H1 (cell line): ENCODE results near the gene VSIG2. TPM values are rescaled to one million over a fixed set of nuclear protein-coding genes. Genes with fewer than 3 reads are reported as not detected.

Source experiments
- polyA plus RNA-seq, 7 experiments: library from polyadenylated mRNA; depleted of rRNA in 3 of 7; stranded (reverse) in 5 of 7; unstranded in 2 of 7; fragments of >200 nt in 5 of 7; fragments of 200-250 nt in 2 of 7; gene quantifications; 1 replicate in 5 of 7; 2 replicates in 1 of 7; 4 replicates in 1 of 7; pipeline versions ENCODE4 v1.2.1 to v1.2.3, GENCODE V29; 2011 to 2013; ENCODE audit warnings: missing spikeins in 2 of 7, mixed read lengths in 2 of 7
- total RNA-seq: library from RNA; stranded (reverse); fragmentation: NEBNext Ultra II Directional; extraction: Animal tissue kit (Norgen Biotek cat#: 25700); gene quantifications from 2 replicates; pipeline ENCODE4 v1.2.1, GENCODE V29; 2021
- TF ChIP-seq, protein P1 (sequence below), 3 experiments: IDR thresholded peaks; 1 replicate in 2 of 3; 2 replicates in 1 of 3; pipeline versions ENCODE4 v1.5.1 to v1.6.1; 2011; ENCODE audit warnings: low read length in 3 of 3, mild to moderate bottlenecking in 3 of 3, inconsistent platforms in 2 of 3, low read depth in 1 of 3, moderate library complexity in 1 of 3; ENCODE audit not compliant: insufficient read depth in 1 of 3; ENCODE audit errors: control extremely low read depth in 1 of 3

Gene VSIG2
- total and polyA plus RNA-seq, 2 of the 8 experiments (the other 6 are each of a cell fraction or from before 2014, with no cell fraction given): 0.18 TPM; not detected in 1

- TF ChIP-seq, protein P1, sequence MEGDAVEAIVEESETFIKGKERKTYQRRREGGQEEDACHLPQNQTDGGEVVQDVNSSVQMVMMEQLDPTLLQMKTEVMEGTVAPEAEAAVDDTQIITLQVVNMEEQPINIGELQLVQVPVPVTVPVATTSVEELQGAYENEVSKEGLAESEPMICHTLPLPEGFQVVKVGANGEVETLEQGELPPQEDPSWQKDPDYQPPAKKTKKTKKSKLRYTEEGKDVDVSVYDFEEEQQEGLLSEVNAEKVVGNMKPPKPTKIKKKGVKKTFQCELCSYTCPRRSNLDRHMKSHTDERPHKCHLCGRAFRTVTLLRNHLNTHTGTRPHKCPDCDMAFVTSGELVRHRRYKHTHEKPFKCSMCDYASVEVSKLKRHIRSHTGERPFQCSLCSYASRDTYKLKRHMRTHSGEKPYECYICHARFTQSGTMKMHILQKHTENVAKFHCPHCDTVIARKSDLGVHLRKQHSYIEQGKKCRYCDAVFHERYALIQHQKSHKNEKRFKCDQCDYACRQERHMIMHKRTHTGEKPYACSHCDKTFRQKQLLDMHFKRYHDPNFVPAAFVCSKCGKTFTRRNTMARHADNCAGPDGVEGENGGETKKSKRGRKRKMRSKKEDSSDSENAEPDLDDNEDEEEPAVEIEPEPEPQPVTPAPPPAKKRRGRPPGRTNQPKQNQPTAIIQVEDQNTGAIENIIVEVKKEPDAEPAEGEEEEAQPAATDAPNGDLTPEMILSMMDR (IDR thresholded peaks at IDR 0.05; ENCODE audit: control extremely low read depth in 1 of 3, insufficient read depth in 1 of 3, low read depth in 1 of 3, low read length in 3 of 3): no peak
Observed at GRCh38 chr11:124748481-124749343, 3.3 kb downstream of the VSIG2 start (continued).
